Peyer's patch (tissue), 4 donors: ENCODE results near the gene ZNF576. TPM values are rescaled to one million over a fixed set of nuclear protein-coding genes. Genes with fewer than 3 reads are reported as not detected.
"Not testable (repeated sequence)": the region's sequence is repeated elsewhere in the genome, so short reads cannot be mapped to it uniquely, and the experiment has no call there.

Source experiments
- DNase-seq, 3 donors: peaks; one replicate each; pipeline ENCODE4 v3.0.0-alpha.2; 2017 to 2019
- H3K27ac ChIP-seq, 4 donors: fragments of 200-600 bp; sonication (generic); one replicate each; pipeline ENCODE4 v1.5.1; 2016 to 2019
- H3K27me3 ChIP-seq, 2 donors: fragments of 200-600 bp; sonication (generic); one replicate each; pipeline ENCODE4 v1.5.1; 2019
- H3K36me3 ChIP-seq, 3 donors: fragments of 200-600 bp; sonication (generic); one replicate each; pipeline ENCODE4 v1.5.1; 2016 to 2019
- H3K4me1 ChIP-seq, 4 donors: fragments of 200-600 bp; sonication (generic); one replicate each; pipeline ENCODE4 v1.5.1; 2016 to 2019
- H3K4me3 ChIP-seq, 4 donors: fragments of 200-600 bp; sonication (generic); 1 replicate in 3 of 4; 2 replicates in 1 of 4; pipeline ENCODE4 v1.5.1; 2016 to 2019; ENCODE audit warnings: mild to moderate bottlenecking in 1 of 4
- H3K9me3 ChIP-seq, 4 donors: fragments of 200-600 bp; sonication (generic); one replicate each; pipeline ENCODE4 v1.5.1; 2016 to 2019; ENCODE audit warnings: mild to moderate bottlenecking in 1 of 4
- CTCF ChIP-seq, 6 experiments: fragments of 450-650 bp in 4 of 6; fragments of 200-600 bp in 2 of 6; sonication (generic) in 1 of 6; IDR thresholded peaks; one replicate each; pipeline ENCODE4 v1.5.1; 2017 to 2019; ENCODE audit warnings: antibody characterized with exemption in 6 of 6, mild to moderate bottlenecking in 3 of 6, moderate library complexity in 1 of 6
- POLR2A ChIP-seq, 2 donors: fragments of 450-650 bp; IDR thresholded peaks; one replicate each; pipeline ENCODE4 v1.5.1; 2017; ENCODE audit warnings: antibody characterized with exemption in 2 of 2, mild to moderate bottlenecking in 2 of 2, moderate library complexity in 2 of 2
- total RNA-seq, 4 donors: library from RNA; depleted of rRNA; stranded (reverse); fragments of >200 nt; gene quantifications; one replicate each; pipeline ENCODE4 v1.1.0, GENCODE V29; 2016

The ZNF576 gene
- total RNA-seq, 4 donors from 2014 or later: 6.6 to 21.9 (median 16.5) TPM

DNA sequence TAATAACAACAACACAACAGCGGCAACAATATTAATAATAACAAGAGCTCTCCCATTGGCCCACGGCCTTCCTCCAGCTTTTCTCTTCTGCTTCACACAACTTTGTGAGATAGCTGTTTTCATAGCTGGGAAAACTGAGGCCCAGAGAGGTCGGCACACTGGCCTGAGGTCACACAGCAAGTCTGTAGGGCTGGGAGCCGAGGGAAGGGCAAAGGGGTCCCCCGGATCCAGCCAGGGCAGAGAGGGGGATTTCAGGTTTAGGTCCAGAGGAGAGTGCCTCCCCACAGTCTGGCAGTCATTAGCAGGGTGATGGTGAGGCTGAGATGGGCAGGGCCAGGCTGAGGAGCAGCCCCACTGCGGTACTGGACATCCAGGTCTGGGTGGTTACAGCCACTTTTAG is 52.2 kb downstream of the ZNF576 start:
- H3K9me3 ChIP-seq: no peaks in the 10 kb centered on the region
- TF ChIP-seq POLR2A (IDR thresholded peaks at IDR 0.05) (no peak), CTCF (IDR thresholded peaks at IDR 0.05) (no peak)
- DNase-seq: no peak
- no peaks in the 10 kb centered on the region for H3K27me3 ChIP-seq
- no peak overlapping the region for H3K4me3 ChIP-seq
- no peaks in the 10 kb centered on the region for H3K4me1 ChIP-seq
- H3K27ac ChIP-seq: no peak overlapping the region
- H3K36me3 ChIP-seq: peaks cover 0 to 21% (median 0%) of the 10 kb centered on the region in 3 donors

DNA sequence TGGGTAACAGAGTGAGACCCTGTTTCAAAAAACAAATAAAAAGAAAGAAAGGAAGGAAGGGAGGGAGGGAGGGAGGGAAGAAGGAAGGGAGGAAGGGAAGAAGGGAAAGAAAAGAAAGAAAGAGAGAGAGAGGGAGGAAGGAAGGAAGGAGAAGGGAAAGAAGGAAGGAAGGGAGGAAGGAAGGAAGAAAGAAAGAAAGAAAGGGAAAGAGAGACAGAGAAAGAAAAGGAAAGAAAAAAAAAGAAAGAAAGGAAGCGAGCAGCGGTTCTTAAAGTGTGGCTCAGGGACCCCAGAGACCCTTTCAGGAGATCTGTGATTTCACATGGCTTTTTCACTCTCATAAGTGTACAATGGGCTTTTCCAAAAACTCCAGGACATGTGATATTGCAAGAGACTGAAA is 53.1 kb downstream of the ZNF576 start:
- Histone ChIP-seq H3K9me3 (no peaks in the 10 kb centered on the region), H3K4me1 (no peaks in the 10 kb centered on the region), H3K27ac (no peak overlapping the region), H3K36me3 (peaks cover 0 to 28% (median 0%) of the 10 kb centered on the region in 3 donors), H3K4me3 (no peak overlapping the region), H3K27me3 (no peaks in the 10 kb centered on the region)
- no peak for DNase-seq
- no peak for TF ChIP-seq POLR2A (IDR thresholded peaks at IDR 0.05)
- TF ChIP-seq CTCF (IDR thresholded peaks at IDR 0.05): no peak

GRCh38 chr19:43650276-43650675 is 53.9 kb downstream of the ZNF576 start:
- H3K36me3 ChIP-seq: peaks cover 0 to 34% (median 0%) of the 10 kb centered on the region in 3 donors
- not testable (repeated sequence) for H3K27ac ChIP-seq, H3K27me3 ChIP-seq, H3K4me1 ChIP-seq, H3K4me3 ChIP-seq, DNase-seq, H3K9me3 ChIP-seq

Other genes with a start within 250 kb of the ZNF576 start
- not detected for gene CD177, start 242.9 kb upstream of the ZNF576 start, total RNA-seq
- gene TEX101, start 181.7 kb upstream of the ZNF576 start, total RNA-seq: not detected
- under 1 TPM in 1 of 4 donors, not detected in 3; 0.67 TPM for gene LYPD3, start 131.0 kb upstream of the ZNF576 start, total RNA-seq
- gene PHLDB3, start 91.8 kb upstream of the ZNF576 start, total RNA-seq: 10 to 100 TPM; 13.0 to 23.4 (median 18.0) TPM
- 100 to 1,000 TPM; 115 to 252 (median 199) TPM for gene ETHE1, start 69.4 kb upstream of the ZNF576 start, total RNA-seq
- gene ZNF575, start 63.4 kb upstream of the ZNF576 start, total RNA-seq: 1 to 10 TPM in 2 of 4 donors, under 1 TPM in 2; 0.53 to 1.7 (median 1.3) TPM
- gene XRCC1, start 21.1 kb upstream of the ZNF576 start, total RNA-seq: 10 to 100 TPM; 18.4 to 49.5 (median 22.2) TPM
- 1 to 10 TPM in 3 of 4 donors, not detected in 1; 1.9 to 6.6 (median 2.8) TPM for gene PINLYP, start 20.8 kb upstream of the ZNF576 start, total RNA-seq
- 10 to 100 TPM; 10.7 to 28.8 (median 18.5) TPM for gene IRGQ, start 461 bp upstream of the ZNF576 start, total RNA-seq
- 1 to 10 TPM in 3 of 4 donors, not detected in 1; 1.2 to 2.7 (median 2.5) TPM for gene SRRM5, start 15.5 kb downstream of the ZNF576 start, total RNA-seq
- 10 to 100 TPM; 10.5 to 28.1 (median 11.6) TPM for gene ZNF428, start 23.0 kb downstream of the ZNF576 start, total RNA-seq
- 1 to 10 TPM in 1 of 4 donors, under 1 TPM in 1, not detected in 2; 0.80 to 1.4 TPM for gene CADM4, start 43.3 kb downstream of the ZNF576 start, total RNA-seq
- 10 to 100 TPM in 3 of 4 donors, 1 to 10 TPM in 1; 7.0 to 21.2 (median 15.5) TPM for gene PLAUR, start 73.6 kb downstream of the ZNF576 start, total RNA-seq
- gene IRGC, start 119.5 kb downstream of the ZNF576 start, total RNA-seq: not detected
- gene SMG9, start 158.4 kb downstream of the ZNF576 start, total RNA-seq: 10 to 100 TPM; 25.0 to 56.1 (median 40.8) TPM
- 10 to 100 TPM in 3 of 4 donors, 1 to 10 TPM in 1; 5.1 to 54.5 (median 33.1) TPM for gene KCNN4, start 184.4 kb downstream of the ZNF576 start, total RNA-seq
- gene LYPD5, start 205.9 kb downstream of the ZNF576 start, total RNA-seq: 1 to 10 TPM in 1 of 4 donors, under 1 TPM in 1, not detected in 2; 0.27 to 1.7 TPM
- gene ZNF283, start 230.7 kb downstream of the ZNF576 start, total RNA-seq: 10 to 100 TPM in 2 of 4 donors, 1 to 10 TPM in 2; 5.4 to 22.1 (median 11.8) TPM